Tibial artery (tissue), 4 donors: ENCODE data around the gene PLA2G2C.
"Not testable (repeated sequence)": the region's sequence is repeated elsewhere in the genome, so short reads cannot be mapped to it uniquely, and the experiment has no call there.

Experiments used
- DNase-seq, 2 donors: peaks; one replicate each; pipeline ENCODE4 v3.0.0-alpha.2; 2019
- H3K27ac ChIP-seq, 2 donors: fragments of 200-600 bp; sonication (generic) in 1 of 2; 1 replicate in 1 of 2; 2 replicates in 1 of 2; pipeline ENCODE4 v1.5.1; 2018 to 2019; ENCODE audit warnings: mild to moderate bottlenecking in 1 of 2
- H3K27me3 ChIP-seq, 2 donors: fragments of 200-600 bp; sonication (generic) in 1 of 2; one replicate each; pipeline versions ENCODE4 v1.5.1 to v1.6.0; 2016 to 2019
- H3K36me3 ChIP-seq, 3 donors: fragments of 200-600 bp; sonication (generic) in 2 of 3; one replicate each; pipeline ENCODE4 v1.5.1; 2016 to 2019; ENCODE audit warnings: mild to moderate bottlenecking in 2 of 3
- H3K4me1 ChIP-seq, 4 donors: fragments of 200-600 bp; sonication (generic) in 2 of 4; 1 replicate in 3 of 4; 2 replicates in 1 of 4; pipeline ENCODE4 v1.5.1; 2016 to 2019
- H3K4me3 ChIP-seq, 2 donors: fragments of 200-600 bp; sonication (generic) in 1 of 2; 1 replicate in 1 of 2; 2 replicates in 1 of 2; pipeline ENCODE4 v1.5.1; 2018 to 2019; ENCODE audit warnings: mild to moderate bottlenecking in 2 of 2
- H3K9me3 ChIP-seq, 3 donors: fragments of 200-600 bp; sonication (generic) in 1 of 3; one replicate each; pipeline ENCODE4 v1.5.1; 2016 to 2019
- intact Hi-C: fragments of 100-400 bp; cut with DNase I; formaldehyde crosslinking; loops from one replicate; pipeline ENCODE4 v1.15.0; 2023; ENCODE audit warnings: low total_unique reads
- TF ChIP-seq, protein P1 (sequence below), 2 experiments: fragments of 200-600 bp in 1 of 2; fragments of 450-650 bp in 1 of 2; IDR thresholded peaks; one replicate each; pipeline ENCODE4 v1.5.1; 2017 to 2019; ENCODE audit warnings: antibody characterized with exemption in 2 of 2, mild to moderate bottlenecking in 1 of 2, moderate library complexity in 1 of 2

PLA2G2C gene

DNA sequence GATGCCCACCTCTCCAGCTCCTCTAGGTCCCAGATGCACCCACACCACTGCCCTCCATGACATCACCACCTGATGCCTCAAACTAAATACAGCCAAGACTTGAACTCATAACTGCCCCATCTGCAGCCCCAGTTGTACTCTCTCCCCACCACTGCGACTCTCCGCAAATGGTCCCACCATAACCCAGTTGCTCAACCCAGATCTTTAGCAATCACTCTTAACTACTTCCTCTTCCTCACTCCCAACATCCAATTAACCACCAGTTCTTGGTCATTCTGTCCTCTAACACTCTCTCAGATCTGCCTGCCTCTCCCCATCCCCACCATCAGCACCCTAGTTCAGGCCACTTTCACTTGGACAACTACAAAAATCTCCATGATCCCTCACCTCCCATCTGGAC, 36.8 kb upstream of the PLA2G2C start:
- intact Hi-C loops: no loop called here
- H3K9me3 ChIP-seq: no peaks in the 10 kb centered on the region

DNA sequence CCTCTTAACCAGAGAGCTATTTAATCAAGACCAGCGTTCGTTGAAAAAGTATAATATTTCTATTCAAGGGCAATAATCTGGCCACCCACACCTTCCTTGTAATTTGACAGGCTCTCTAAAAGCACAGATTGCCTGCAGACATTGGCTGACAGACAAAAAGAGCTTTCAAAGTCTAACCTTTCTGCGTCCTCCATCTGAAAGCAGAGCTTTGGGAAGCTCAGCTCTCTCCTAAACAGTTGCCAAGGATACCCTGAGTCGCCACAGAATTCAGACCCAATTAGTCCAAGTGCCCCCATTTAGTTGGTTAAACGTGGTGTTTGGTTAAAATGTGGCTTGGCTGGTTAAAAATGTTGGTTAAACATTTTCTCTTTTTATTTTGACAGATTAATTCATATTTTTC, 33.7 kb upstream of the PLA2G2C start:
- Histone ChIP-seq H3K27ac (no peak overlapping the region), H3K36me3 (no peaks in the 10 kb centered on the region), H3K27me3 (peaks cover 0 to 44% of the 10 kb centered on the region in 2 donors), H3K9me3 (no peaks in the 10 kb centered on the region), H3K4me3 (no peak overlapping the region), H3K4me1 (no peaks in the 10 kb centered on the region)
- intact Hi-C loops: no loop called here
- TF ChIP-seq, protein P1, sequence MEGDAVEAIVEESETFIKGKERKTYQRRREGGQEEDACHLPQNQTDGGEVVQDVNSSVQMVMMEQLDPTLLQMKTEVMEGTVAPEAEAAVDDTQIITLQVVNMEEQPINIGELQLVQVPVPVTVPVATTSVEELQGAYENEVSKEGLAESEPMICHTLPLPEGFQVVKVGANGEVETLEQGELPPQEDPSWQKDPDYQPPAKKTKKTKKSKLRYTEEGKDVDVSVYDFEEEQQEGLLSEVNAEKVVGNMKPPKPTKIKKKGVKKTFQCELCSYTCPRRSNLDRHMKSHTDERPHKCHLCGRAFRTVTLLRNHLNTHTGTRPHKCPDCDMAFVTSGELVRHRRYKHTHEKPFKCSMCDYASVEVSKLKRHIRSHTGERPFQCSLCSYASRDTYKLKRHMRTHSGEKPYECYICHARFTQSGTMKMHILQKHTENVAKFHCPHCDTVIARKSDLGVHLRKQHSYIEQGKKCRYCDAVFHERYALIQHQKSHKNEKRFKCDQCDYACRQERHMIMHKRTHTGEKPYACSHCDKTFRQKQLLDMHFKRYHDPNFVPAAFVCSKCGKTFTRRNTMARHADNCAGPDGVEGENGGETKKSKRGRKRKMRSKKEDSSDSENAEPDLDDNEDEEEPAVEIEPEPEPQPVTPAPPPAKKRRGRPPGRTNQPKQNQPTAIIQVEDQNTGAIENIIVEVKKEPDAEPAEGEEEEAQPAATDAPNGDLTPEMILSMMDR (IDR thresholded peaks at IDR 0.05): no peak
- no peak for DNase-seq

More for the DNA sequence above, 36.8 kb upstream of the PLA2G2C start:
- TF ChIP-seq, protein P1 (IDR thresholded peaks at IDR 0.05): no peak
- no peak overlapping the region for H3K4me3 ChIP-seq
- DNase-seq: no peak
- H3K27me3 ChIP-seq: peaks cover 0 to 52% of the 10 kb centered on the region in 2 donors
- H3K4me1 ChIP-seq: no peaks in the 10 kb centered on the region
- H3K27ac ChIP-seq: no peak overlapping the region
- no peaks in the 10 kb centered on the region for H3K36me3 ChIP-seq

DNA sequence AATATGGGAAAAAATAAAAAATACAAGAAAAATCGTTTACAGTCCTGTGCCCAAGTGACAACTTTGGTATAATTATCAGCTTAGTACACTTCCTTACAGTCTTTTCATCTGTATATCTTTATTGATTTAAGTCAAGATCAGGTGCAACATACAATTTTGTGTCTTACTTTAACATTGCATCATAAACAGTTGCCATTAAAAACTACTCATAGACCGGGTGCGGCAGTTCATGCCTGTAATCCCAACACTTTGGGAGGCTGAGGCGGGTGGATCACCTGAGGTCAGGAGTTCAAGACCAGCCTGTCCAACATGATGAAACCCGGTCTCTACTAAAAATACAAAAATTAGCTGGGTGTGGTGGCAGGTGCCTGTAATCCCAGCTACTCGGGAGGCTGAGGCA, 32.7 kb upstream of the PLA2G2C start:
- H3K9me3 ChIP-seq, H3K4me3 ChIP-seq, H3K27ac ChIP-seq, intact Hi-C loops, DNase-seq, H3K4me1 ChIP-seq, H3K36me3 ChIP-seq: not testable (repeated sequence)
- peaks cover 0 to 36% of the 10 kb centered on the region in 2 donors for H3K27me3 ChIP-seq

DNA sequence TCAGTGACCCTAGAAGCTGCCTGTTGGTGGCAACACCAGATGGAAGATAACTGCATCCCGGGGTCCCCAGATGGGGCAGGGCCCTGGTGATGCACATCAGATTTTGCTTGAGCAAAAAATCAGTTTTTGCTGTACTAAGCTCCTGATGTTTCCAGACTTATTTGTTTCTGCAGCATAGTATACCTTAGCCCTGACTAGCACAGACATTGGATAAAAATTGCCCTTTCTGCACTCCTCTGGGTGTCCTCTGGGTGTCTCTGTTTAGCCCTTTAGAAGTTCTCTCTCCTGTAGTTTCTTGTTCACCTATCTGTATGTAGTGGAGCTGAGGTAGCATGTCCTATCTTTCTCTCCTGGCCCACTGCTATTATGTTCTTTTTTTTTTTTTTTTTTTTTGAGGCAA, 30.3 kb upstream of the PLA2G2C start:
- H3K27me3 ChIP-seq: peaks cover 0 to 36% of the 10 kb centered on the region in 2 donors

DNA sequence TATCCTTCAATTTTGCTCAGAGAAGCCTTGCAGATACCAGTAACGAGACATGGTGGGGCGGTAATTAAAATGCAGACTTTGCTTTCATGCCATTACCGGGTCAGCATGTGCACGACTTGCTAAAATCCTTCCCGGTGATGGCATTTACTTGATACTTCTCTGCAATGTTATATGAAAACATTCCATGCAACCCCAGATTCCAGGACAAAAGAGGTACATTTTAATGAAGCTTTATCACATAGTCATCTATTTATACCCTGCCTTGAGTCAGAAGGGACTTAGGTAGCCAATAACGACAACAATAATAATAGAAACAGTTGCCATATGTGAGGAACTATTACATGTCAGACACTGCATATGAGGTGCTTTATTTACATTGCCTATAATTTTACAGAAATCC, 29.4 kb upstream of the PLA2G2C start:
- H3K9me3 ChIP-seq: no peaks in the 10 kb centered on the region
- TF ChIP-seq, protein P1 (IDR thresholded peaks at IDR 0.05): no peak
- H3K27ac ChIP-seq: no peak overlapping the region
- peaks cover 0 to 12% (median 2%) of the 10 kb centered on the region in 4 donors for H3K4me1 ChIP-seq
- H3K36me3 ChIP-seq: no peaks in the 10 kb centered on the region
- H3K27me3 ChIP-seq: peaks cover 0 to 44% of the 10 kb centered on the region in 2 donors
- no peak overlapping the region for H3K4me3 ChIP-seq
- no peak for DNase-seq
- intact Hi-C loops: no loop called here

More for the DNA sequence above, 30.3 kb upstream of the PLA2G2C start:
- TF ChIP-seq, protein P1 (IDR thresholded peaks at IDR 0.05): no peak
- no peaks in the 10 kb centered on the region for H3K9me3 ChIP-seq
- no peak overlapping the region for H3K27ac ChIP-seq
- no peak overlapping the region for H3K4me3 ChIP-seq
- H3K36me3 ChIP-seq: no peaks in the 10 kb centered on the region
- intact Hi-C loops: no loop called here
- peaks cover 0 to 12% (median 2%) of the 10 kb centered on the region in 4 donors for H3K4me1 ChIP-seq
- DNase-seq: no peak

DNA sequence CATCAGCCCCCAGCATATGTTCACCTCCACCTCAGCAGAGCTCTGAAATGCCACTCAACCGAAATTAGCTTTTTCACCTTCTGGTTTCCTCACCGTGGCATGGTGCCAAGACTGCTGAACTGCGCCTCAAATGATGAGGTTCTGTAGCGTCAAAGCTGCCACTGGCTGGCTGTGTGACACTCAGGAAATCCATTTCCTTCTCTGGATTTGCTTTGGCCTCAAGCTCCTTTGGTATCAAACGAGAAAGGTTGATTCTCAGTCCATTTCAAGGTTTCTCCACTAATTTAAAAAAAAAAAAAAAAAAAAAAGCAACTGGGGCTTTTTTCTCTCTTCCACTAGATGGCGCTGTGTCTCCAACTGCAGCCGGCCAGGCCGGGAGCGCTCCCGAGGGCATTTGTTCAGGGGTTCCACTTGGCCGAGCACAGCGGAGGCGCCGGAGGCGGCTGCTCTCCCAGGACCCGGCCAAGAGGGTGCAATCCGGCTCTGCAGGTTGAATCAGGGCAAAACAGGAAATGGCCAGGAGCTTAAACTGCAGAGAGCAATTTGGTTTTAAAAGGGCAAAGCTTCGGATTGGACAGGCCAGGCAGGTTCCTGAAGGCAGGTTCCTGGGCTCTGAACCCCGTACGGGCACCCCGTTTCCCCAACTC, 26.5 kb upstream of the PLA2G2C start:
- TF ChIP-seq, protein P1 (IDR thresholded peaks at IDR 0.05): peak; percentile 33 to 54
- Histone ChIP-seq H3K4me1 (peaks cover 0 to 12% (median 2%) of the 10 kb centered on the region in 4 donors), H3K4me3 (no peak overlapping the region), H3K36me3 (no peaks in the 10 kb centered on the region), H3K9me3 (no peaks in the 10 kb centered on the region), H3K27me3 (peaks cover 0 to 57% of the 10 kb centered on the region in 2 donors), H3K27ac (no peak overlapping the region)
- intact Hi-C loops: loop anchor here (5.0 kb wide), 1 partner anchor 284 kb away; no protein-coding TSS in a partner anchor
- peak; percentile 34 to 67 for DNase-seq
